Inflammatory macrophage treated with lipopolysaccharide for 4 hours (primary cell): ENCODE measurements around the gene CFAP299.

Source experiments
- DNase-seq: peaks from one replicate; pipeline ENCODE4 v3.0.0-alpha.2; 2020

The CFAP299 gene

GRCh38 chr4:80452768-80453167 lies 117.2 kb downstream of the CFAP299 start:
- DNase-seq: no peak

DNA sequence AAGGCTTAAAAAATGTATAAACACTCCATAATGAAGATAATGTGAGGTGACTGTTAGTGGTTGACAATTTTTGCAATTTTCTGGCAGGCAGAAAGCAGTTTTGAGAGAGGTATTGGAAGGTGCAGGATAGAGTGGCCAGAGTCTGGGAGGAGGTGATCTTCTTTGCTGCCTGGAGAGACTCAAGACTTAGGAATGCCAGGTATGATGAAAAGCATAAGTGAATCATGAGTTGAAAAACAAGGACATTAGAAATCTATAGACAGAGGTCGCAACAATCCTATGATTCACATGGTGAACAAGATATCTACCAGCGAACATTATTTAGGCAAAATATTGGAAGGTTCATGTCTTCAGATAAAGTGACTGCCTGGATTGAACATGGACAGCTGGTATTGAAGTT lies 118.5 kb downstream of the CFAP299 start:
- DNase-seq: no peak

GRCh38 chr4:80454556-80454955 lies 119.0 kb downstream of the CFAP299 start:
- DNase-seq: no peak

- DNase-seq: no peak
These were observed 124.5 kb downstream of the CFAP299 start for GRCh38 chr4:80459918-80460473.

DNA sequence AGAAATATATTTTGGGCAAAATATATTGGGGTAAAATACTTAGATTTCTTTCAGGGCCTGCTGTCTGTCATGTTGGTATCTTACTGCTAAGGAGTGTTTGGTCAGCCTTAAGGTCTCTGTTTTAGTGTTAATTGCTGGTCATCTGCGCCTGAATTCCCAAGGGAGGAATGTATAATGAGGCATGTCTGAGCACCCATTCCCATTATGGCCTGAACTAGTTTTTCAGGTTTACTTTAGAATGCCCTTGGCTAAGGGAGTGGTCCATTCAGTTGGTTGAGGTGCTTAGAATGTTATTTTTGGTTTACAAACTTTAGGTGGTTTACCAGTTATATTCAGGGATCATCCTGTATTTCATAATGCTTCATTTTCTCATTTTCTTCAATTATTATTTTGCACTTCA lies 125.9 kb downstream of the CFAP299 start:
- DNase-seq: no peak

DNA sequence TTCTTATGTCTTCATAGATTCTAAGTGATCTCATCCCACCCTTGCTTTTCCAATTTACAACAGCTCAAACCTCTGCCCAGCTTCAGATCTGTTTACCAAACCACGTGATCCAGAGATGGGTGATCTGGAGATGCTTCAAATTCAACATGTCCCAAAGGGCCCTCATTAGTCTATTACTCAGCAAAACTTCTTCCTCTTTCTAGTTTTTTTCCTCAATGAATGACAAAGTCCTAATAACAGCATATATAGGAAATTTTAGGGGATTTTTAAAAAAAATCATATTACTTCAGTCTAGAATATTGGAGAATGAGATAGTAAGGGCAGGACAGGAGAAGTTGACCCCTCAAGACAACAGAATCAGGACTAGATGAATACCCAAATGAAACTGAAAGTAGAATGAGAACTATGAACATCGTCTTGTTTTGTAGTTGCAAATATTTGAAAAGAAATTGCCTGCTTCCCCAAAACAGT lies 127.1 kb downstream of the CFAP299 start:
- DNase-seq: peak; percentile 75

GRCh38 chr4:80463509-80463908 lies 128.0 kb downstream of the CFAP299 start:
- DNase-seq: no peak

DNA sequence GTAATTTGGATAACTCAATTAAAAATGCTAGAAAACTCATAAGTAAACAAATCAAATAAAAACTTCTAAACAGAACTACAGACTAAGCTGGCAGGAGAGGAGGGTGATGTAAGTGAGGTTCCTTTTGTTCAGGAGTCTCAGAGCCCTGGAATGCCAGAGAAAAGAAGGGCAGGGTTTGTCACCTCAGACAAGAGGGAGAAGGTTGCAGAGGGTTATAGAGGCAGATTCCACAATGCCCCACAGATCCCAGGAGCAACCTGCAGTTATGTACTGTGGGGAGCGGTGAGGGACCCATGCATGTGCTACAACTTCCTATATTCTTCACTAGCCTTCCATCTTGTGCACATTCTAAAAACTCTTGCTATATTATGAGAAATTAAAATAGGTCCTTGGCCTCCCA lies 129.7 kb downstream of the CFAP299 start:
- no peak for DNase-seq

- no peak for DNase-seq
These were observed 130.2 kb downstream of the CFAP299 start for GRCh38 chr4:80465736-80466135.

DNA sequence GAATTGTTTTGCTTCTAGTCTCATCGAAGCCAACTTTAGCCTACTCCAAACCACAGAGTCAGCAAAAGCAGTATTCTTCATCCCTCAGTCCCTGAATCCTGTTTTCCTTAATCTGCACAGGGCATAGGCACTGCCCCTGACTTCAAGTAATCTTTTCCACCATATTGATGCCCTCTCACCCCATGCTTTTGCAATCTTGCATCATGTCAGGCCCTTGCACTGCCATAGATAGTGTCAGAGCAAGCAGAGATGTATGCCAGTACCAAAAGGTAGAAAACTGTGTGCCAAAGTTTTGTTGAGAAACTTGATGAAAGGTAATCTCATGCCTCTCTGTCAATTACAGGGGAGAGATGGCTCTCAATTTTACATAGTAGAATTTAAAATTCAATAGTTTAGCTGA lies 131.1 kb downstream of the CFAP299 start:
- no peak for DNase-seq

GRCh38 chr4:80471756-80472155 lies 136.2 kb downstream of the CFAP299 start:
- DNase-seq: no peak

GRCh38 chr4:80475236-80475635 lies 139.7 kb downstream of the CFAP299 start:
- DNase-seq: no peak

GRCh38 chr4:80475798-80476197 lies 140.3 kb downstream of the CFAP299 start:
- no peak for DNase-seq

GRCh38 chr4:80484712-80485111 lies 149.2 kb downstream of the CFAP299 start:
- no peak for DNase-seq

DNA sequence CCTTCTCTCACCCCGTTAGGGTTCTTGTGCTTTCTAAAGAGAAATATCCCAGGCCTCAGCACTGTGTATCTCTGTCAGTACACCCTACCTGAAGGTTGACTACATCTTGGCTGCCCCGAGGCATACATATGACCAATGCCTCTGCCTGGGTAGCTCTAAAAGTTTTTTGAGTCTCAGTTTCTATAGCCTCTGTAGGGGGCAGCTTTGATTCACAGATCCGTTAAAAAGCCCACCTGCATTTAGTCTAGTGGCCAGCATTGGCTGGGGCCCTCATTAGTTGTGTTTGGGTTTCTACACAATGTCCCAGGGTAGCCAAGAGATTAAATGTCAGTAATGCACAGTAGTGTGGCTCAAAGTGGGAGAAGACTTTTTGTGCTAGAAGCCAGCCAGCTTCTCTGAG lies 151.1 kb downstream of the CFAP299 start:
- DNase-seq: no peak

DNA sequence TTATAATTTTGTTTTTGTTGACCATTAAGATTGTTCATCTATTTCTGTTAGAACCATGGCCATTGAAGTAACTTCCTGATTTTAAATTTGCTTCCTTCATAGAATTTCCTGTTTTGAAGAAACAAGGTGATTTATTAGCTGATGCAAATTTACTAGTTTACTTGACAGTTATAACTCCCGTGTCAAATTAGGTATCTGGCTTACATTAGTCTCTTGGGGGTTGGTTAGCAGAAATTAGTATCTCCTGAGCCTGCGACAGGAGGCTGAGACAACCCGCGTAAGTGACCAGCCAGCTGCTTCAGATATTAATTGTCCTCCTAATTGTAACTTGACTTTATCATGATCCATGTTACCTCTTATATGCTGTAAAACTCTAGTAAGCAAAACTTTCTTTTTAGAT lies 154.3 kb downstream of the CFAP299 start:
- no peak for DNase-seq

DNA sequence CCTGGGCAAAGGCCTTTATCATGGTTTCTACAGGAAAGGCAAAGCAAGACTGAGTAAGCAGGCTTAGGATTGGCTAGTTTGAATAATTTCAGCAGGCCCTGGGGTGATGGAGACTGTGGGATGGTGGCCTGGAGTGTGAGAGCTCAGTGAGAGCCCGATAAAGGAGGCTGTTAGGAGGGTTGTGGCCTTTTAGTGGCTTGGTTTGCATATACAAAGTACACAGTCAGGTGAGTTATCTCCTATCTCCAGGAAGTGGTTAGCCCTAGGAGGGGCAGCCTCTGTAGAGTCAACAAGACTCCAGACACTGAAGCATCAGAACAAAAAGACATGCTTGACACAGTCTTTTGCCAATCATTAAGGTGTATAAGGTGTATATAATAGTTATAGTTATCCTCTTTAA lies 157.2 kb downstream of the CFAP299 start:
- DNase-seq: no peak

GRCh38 chr4:80495865-80496264 lies 160.3 kb downstream of the CFAP299 start:
- DNase-seq: no peak

GRCh38 chr4:80498725-80499124 lies 163.2 kb downstream of the CFAP299 start:
- no peak for DNase-seq

GRCh38 chr4:80500613-80501012 lies 165.1 kb downstream of the CFAP299 start:
- no peak for DNase-seq

DNA sequence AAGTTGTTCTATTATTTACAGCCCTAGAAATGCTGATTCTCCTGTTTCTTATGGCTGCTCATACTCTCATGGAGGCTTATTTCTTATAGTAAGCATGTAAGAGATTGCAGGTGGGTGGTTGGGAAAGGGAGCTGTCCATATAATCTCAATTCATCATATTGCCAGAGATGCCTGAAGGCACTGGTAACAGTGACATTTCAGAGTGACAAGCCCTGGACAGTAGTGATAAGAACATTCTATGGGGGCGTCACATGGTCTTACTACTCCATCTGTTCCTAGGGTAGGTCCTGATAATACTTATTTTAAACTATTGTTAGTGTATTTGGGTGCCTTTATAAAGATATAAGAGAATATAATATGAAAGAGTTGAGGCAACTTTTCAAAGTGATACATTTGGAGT lies 171.5 kb downstream of the CFAP299 start:
- no peak for DNase-seq

DNA sequence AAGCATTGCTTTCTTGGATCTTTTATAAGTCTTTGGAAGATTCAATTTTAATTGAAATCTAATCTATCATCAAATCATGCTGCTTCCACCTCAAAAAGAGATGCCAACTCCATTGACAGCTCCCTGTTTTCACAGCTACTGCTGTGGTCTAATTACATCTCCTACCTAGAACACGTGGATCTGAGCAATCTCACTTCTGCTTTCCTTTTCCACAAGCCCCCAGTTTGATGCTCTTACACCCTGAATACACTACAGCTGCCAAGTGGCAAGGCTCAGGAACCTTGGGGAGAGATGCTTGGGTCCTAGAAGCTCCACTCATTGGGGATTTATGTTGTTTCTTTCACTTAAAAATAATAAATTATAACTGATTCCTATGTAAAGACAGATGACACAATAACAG lies 172.0 kb downstream of the CFAP299 start:
- DNase-seq: no peak

DNA sequence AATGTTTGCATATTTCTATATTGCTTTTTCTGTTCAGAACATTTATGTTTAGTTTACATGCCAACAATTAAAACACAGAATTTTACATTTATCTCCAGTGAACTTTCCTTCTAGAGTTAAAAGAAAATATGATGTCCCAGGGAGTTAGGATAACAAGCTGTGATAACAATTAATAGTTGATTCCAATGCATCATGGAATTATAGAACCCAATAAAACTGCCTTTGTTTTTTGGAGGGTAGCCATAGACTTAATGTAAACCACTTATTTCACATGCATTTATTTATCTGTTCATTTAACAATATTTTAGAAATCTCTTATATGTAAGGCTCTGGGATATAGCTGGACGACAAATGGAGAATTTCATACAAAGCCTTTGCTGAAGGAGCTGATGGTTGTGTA lies 180.0 kb downstream of the CFAP299 start:
- no peak for DNase-seq

GRCh38 chr4:80521438-80521837 lies 185.9 kb downstream of the CFAP299 start:
- DNase-seq: no peak

DNA sequence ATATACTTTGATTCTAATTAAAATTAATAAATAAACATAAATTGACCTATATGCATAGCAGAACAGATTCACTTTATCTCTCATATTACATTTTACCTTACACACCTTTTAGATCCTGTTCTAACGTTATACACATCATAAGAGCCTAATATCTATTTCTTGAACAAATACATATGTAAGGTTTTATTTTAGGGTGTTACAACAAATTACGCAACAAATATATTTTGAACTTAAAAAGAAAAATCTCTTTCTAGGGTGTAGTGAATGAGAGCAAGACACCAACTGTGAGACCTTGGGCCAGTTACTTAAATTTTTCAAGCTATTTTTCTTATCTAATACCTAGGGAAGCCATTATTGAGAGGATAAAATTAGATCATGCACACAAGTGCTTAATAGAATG lies 191.2 kb downstream of the CFAP299 start:
- no peak for DNase-seq

GRCh38 chr4:80529026-80529425 lies 193.5 kb downstream of the CFAP299 start:
- no peak for DNase-seq
